Effector memory CD4-positive, alpha-beta T cell (primary cell): ENCODE measurements around the gene SHFL.

ENCODE experiments used
- DNase-seq, 3 donors: peaks; one replicate each; pipeline ENCODE4 v3.0.0-alpha.2; 2020
- H3K27ac ChIP-seq: 2 replicates; pipeline ENCODE4 v1.7.0; 2013; ENCODE audit warnings: mild to moderate bottlenecking, low read length, moderate library complexity; ENCODE audit not compliant: insufficient read depth, poor library complexity, severe bottlenecking
- H3K27me3 ChIP-seq: replicated peaks from 2 replicates; pipeline ENCODE4 v1.7.0; 2013; ENCODE audit warnings: mild to moderate bottlenecking, low read length; ENCODE audit not compliant: insufficient read depth, control insufficient read depth, poor library complexity, severe bottlenecking
- H3K36me3 ChIP-seq: 2 replicates; pipeline ENCODE4 v1.7.0; 2013; ENCODE audit warnings: mild to moderate bottlenecking, low read length, moderate library complexity; ENCODE audit not compliant: control insufficient read depth, insufficient read depth
- H3K4me1 ChIP-seq: 2 replicates; pipeline ENCODE4 v1.7.0; 2013; ENCODE audit warnings: low read length, mild to moderate bottlenecking; ENCODE audit not compliant: control insufficient read depth, insufficient read depth, poor library complexity, severe bottlenecking
- H3K4me3 ChIP-seq: 2 replicates; pipeline ENCODE4 v1.7.0; 2013; ENCODE audit warnings: low read length, low read depth, mild to moderate bottlenecking; ENCODE audit not compliant: insufficient read depth, poor library complexity, severe bottlenecking
- H3K9me3 ChIP-seq: 2 replicates; pipeline ENCODE4 v1.7.0; 2013; ENCODE audit warnings: mild to moderate bottlenecking, low read length, moderate library complexity; ENCODE audit not compliant: control insufficient read depth

Gene SHFL

DNA sequence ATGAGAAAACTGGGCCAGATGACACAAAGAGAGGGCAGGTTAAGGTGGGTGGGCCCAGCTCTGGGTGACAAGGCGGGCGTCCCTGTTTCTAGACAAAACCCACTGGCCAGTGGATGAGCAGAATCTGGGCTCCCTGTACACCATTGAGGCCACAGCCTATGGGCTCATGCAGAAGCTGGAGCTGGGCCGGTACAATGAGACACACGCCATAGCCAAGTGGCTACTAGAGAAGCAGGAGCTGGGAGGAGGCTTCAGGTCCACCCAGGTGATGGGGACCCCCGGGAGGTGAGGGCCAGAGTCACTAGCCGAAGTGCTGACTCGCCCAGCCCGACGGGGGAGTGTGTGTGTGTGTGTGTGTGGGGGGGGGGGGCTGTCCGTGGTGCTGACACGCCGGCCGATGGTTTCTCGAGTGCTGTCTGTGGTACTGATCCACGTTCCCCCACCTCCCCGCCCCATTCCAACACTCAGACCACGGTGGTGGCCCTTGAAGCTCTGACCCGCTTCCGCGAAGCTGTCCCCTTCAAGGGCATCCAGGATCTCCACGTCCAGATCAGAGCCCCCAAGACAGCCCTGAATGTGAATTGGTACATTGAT is 24.3 kb upstream of the SHFL start:
- no peak overlapping the region for H3K4me3 ChIP-seq
- H3K27me3 ChIP-seq: no peaks in the 10 kb centered on the region
- no peaks in the 10 kb centered on the region for H3K9me3 ChIP-seq
- no peaks in the 10 kb centered on the region for H3K36me3 ChIP-seq
- H3K4me1 ChIP-seq: no peaks in the 10 kb centered on the region
- DNase-seq: no peak
- H3K27ac ChIP-seq: no peak overlapping the region

DNA sequence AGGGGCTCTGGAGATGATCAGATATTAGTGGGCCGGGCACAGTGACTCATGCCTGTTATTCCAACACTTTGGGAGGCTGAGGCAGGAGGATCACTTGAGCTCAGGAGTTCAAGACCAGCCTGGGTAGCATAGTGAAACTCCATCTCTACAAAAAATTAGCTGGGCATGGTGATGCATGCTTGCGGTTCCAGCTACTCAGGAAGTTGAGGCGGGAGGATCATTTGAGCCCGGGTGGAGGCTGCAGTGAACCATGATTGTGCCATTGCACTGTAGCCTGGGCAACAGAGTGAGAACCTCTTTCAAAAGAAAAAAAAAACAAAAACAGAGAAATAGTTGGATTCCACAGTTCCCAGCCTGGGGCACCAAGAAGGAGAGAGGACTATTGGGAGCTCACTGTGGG is 17.9 kb upstream of the SHFL start:
- no peak for DNase-seq
- H3K4me1 ChIP-seq: no peaks in the 10 kb centered on the region
- no peaks in the 10 kb centered on the region for H3K27me3 ChIP-seq
- H3K4me3 ChIP-seq: no peak overlapping the region
- H3K36me3 ChIP-seq: no peaks in the 10 kb centered on the region
- no peak overlapping the region for H3K27ac ChIP-seq
- H3K9me3 ChIP-seq: no peaks in the 10 kb centered on the region

DNA sequence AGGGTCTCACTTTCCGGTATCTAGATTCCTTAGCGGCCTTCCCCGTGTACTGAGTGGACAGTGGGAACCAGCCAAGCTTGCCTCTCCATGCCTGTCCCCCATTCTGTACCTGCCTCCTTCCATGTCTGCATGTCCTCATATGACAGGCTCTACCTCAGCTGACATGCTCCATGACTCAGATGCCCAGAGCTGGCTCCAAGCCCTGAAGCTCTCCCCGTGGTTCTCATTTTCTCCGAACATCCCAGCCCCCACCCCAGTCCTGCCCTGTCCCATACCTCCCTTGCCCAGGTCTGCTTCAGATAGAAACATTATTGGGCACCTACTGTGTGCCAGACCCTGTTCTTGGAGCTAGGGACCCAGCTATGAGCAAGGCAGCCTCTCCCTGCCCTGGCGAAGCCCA is 17.1 kb upstream of the SHFL start:
- H3K4me3 ChIP-seq: no peak overlapping the region
- no peaks in the 10 kb centered on the region for H3K27me3 ChIP-seq
- DNase-seq: no peak

DNA sequence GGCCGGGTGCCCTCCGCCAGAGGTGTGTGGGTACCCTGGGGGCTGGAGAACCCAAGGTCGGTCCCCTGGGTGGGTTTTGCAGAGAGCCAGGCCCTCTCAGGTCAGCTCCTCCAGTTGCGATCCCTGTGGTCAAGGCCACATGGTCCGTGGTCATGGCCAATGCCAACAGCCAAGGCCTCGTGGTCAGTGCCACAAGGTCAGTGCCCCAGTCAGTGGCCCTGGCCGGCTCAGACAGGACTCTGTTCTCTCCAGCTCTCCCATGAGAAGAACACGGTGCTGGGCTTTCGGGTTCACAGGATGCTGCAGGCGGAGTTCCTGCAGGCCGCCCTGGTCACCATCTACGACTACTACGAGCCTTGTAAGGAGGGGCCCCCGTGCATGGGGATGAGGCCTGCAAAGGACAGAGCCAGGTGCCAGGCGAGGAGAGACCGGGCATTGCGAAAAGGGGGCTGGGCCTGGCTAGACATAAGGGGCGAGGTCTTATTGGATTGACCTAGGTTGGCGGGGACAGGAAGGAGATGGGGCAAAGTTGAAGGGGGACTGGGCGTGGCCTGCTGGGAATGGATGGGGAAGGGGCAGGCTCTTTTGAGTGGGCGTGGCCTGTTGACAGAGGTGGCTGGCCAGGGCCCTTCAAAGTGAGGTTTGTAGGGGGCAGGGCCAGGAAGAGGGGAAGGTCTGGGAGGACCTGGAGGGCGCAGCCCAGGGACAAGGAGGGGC is 15.2 kb upstream of the SHFL start:
- Histone ChIP-seq H3K36me3 (no peaks in the 10 kb centered on the region), H3K4me3 (no peak overlapping the region), H3K4me1 (no peaks in the 10 kb centered on the region), H3K27ac (no peak overlapping the region), H3K27me3 (no peaks in the 10 kb centered on the region), H3K9me3 (no peaks in the 10 kb centered on the region)
- DNase-seq: no peak

More for the DNA sequence above, 17.1 kb upstream of the SHFL start:
- H3K27ac ChIP-seq: no peak overlapping the region
- H3K36me3 ChIP-seq: no peaks in the 10 kb centered on the region
- H3K4me1 ChIP-seq: no peaks in the 10 kb centered on the region
- no peaks in the 10 kb centered on the region for H3K9me3 ChIP-seq

DNA sequence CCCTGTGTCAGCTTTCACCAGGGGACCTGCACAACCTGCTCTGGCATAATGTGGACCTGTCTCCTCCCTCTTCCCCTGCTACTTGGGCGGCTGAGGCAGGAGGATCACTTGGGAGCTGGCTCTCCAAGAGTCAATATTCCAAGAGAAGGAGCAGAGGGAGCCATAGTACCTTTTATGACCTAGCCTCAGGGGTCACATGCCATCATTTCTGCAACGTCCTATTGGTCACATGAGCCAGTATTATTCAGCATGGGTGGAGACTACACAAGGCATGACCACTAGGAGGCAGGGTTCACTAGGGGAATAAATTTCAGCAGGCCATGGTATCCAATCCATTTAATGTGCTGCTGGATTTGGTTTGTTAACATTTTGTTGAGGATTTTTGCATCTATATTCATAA is 12.0 kb upstream of the SHFL start:
- Histone ChIP-seq H3K4me1 (no peaks in the 10 kb centered on the region), H3K4me3 (no peak overlapping the region), H3K36me3 (no peaks in the 10 kb centered on the region), H3K9me3 (no peaks in the 10 kb centered on the region), H3K27me3 (no peaks in the 10 kb centered on the region), H3K27ac (no peak overlapping the region)
- DNase-seq: peak in 2 of 3 donors; percentile 23 to 27

DNA sequence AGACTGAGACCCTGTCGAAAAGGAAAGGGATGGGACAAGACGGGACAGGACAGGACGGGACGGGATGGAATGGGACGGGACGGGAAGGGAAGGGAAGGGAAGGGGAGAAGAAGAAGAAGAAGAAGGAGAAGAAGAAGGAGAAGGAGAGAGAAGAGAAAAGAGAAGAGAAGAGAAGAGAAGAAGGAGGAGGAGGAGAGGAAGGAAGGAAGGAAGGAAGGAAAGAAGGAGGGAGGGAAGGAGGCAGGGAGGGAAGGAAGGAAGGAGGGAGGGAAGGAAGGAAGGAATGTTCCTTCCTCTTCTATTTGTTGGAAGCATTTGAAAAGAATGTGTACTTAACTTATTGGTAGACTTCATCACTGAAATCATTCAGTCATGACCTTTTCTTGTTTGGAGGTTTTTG is 9.6 kb upstream of the SHFL start:
- Histone ChIP-seq H3K27me3 (no peaks in the 10 kb centered on the region), H3K4me3 (no peak overlapping the region), H3K9me3 (no peaks in the 10 kb centered on the region), H3K4me1 (no peaks in the 10 kb centered on the region), H3K36me3 (no peaks in the 10 kb centered on the region), H3K27ac (no peak overlapping the region)
- DNase-seq: no peak

DNA sequence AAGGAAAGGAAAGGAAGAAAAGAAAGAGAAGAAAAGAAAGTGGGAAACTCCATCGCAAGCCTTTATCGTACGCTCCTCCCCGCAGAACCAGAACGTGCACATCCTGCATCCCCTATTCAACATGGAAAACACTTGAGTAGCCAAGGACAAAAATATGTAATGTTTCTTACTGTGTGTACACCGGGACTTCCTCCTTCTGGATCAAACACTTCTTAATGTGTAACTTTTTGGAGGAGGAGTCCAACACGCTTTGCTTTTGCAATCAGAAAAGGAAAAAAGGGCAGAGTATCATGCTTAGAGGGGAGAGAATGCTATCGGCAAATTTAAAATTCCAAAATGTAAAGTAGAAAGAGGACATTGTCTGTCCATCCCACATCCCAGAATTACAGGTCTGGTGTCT is 7.8 kb upstream of the SHFL start:
- no peaks in the 10 kb centered on the region for H3K36me3 ChIP-seq
- no peak for DNase-seq
- no peak overlapping the region for H3K27ac ChIP-seq
- H3K9me3 ChIP-seq: no peaks in the 10 kb centered on the region
- no peaks in the 10 kb centered on the region for H3K27me3 ChIP-seq
- H3K4me3 ChIP-seq: no peak overlapping the region
- H3K4me1 ChIP-seq: no peaks in the 10 kb centered on the region

DNA sequence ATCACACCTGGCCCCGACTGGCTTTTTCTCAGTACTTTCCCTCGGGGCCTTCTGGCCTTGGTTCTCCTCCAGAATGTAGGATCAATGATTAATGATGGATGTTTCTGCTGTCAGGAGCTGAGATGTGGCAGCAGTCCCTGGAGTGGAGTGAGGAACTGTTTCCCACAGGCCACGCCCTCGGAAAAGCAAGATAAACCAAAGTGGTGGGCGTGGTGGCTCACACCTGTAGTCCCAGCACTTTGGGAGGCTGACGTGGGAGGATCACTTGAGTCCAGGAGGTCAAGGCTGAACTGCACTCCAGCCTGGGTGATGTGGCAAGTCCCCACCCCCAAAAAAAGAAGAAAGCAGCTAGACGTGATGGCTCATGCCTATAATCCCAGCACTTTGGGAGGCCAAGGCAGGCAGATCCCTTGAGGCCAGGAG is 7.1 kb upstream of the SHFL start:
- Histone ChIP-seq H3K27me3 (no peaks in the 10 kb centered on the region), H3K4me1 (no peaks in the 10 kb centered on the region), H3K27ac (no peak overlapping the region), H3K4me3 (no peak overlapping the region), H3K36me3 (no peaks in the 10 kb centered on the region), H3K9me3 (no peaks in the 10 kb centered on the region)
- no peak for DNase-seq

DNA sequence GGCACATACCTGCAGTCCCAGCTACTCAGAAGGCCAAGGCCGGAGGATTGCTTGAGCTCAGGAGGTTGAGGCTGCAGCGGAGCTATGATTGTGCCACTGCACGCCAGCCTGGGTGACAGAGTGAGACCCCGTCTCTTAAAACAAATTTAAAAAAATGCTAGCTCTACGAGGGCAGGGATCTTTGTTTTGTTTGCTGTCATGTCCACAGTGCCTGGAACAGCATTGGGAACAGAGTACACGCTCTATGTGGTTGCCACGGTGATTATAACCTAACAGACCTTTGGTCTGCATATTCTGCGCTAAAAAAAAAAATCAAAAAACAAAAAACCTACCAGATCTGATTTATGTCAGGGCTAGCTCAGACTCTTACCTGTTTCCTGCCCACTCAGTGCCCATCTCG is 2.2 kb upstream of the SHFL start:
- DNase-seq: no peak
- no peaks in the 10 kb centered on the region for H3K27me3 ChIP-seq
- no peaks in the 10 kb centered on the region for H3K9me3 ChIP-seq
- H3K27ac ChIP-seq: no peak overlapping the region
- peaks cover under 1% of the 10 kb centered on the region for H3K36me3 ChIP-seq
- peaks cover 7% of the 10 kb centered on the region for H3K4me1 ChIP-seq
- H3K4me3 ChIP-seq: no peak overlapping the region

DNA sequence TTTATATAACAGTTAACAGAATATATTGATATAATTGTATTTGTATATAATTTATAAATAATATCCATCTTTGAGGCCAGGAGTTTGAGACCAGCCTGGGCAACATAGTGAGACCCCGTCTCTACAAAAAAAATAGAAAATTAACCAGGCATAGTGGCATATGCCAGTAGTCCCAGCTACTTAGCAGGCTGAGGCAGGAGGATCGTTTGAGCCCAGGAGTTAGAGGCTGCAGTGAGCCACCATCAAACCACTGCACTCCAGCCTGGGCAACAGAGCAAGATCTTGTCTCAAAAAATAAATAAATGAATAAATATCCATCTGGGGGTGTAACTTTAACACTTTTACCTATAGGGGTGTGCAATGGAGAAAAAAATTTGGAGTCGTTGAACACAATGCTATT is 1.3 kb upstream of the SHFL start:
- no peaks in the 10 kb centered on the region for H3K27me3 ChIP-seq
- peaks cover 8% of the 10 kb centered on the region for H3K36me3 ChIP-seq
- H3K9me3 ChIP-seq: no peaks in the 10 kb centered on the region
- no peak overlapping the region for H3K27ac ChIP-seq
- H3K4me1 ChIP-seq: peaks cover 7% of the 10 kb centered on the region
- H3K4me3 ChIP-seq: no peak overlapping the region
- no peak for DNase-seq
